NCI-H2081 treated with DMSO at 0.1 percent for 48 hours (cell line): ENCODE data around the gene ST13.
"Not testable (repeated sequence)": the region's sequence is repeated elsewhere in the genome, so short reads cannot be mapped to it uniquely, and the experiment has no call there.

Source experiments
- DNase-seq: peaks from one replicate; lab custom pipeline; 2025; lab: John Stamatoyannopoulos, UW

The ST13 gene

GRCh38 chr22:40838486-40838885 is 18.0 kb downstream of the ST13 start:
- no peak for DNase-seq

DNA sequence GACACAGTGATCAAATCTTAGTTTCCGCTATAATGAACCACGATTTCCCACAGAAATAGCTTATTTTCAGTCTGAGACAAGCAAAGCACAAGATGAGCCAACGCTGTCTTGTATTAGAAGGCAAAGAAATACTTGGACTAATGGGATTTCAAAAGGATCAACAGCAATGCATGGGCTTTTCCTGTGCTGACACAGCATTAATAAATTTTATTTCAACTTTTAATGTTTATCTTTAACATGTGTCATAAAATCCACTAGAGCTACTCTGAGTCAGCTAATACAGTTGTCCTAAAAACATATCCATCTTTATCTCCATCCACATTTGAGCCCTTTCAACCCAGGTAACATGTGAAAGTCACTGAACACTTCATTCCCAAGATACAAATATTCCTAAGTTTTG is 21.8 kb downstream of the ST13 start:
- no peak for DNase-seq

DNA sequence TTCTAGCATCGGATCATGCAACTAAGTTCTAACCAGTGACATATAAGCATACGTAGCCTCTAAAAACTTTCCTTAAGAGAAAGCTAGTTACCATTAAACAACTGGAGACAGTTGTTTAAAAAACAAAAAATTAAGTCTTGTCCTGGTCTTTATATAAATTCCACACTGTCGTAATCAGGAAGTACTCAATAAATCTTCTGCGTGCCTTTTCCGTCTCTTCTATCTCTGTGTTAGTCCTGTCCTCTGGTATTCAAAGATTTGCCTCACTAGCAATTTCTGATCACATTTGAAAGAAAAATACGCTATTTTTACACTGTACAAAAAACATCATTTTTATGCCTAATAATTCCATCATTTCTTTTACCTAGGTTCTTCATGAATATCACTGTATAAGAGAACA is 27.3 kb downstream of the ST13 start:
- DNase-seq = no peak

GRCh38 chr22:40826984-40827741 is 29.3 kb downstream of the ST13 start:
- no peak for DNase-seq

DNA sequence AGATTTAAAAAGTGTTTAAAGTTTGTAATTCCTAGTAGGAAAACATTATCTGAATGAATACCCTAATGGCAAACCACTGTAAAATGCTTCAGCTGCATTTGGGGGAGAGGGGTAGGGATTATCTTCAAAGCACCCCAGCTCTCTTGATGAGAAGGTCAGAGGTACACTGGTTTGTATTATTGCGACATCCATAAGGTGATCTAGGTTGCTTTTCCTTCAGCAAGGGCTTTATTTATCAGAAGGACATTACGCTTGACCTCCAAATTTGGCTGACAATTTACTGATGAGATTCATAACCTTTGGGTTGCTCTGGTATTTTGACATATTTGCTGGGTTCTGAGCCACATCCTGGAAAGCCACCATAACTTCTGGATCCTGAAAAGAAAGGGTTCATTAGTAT is 30.1 kb downstream of the ST13 start:
- not testable (repeated sequence) for DNase-seq

DNA sequence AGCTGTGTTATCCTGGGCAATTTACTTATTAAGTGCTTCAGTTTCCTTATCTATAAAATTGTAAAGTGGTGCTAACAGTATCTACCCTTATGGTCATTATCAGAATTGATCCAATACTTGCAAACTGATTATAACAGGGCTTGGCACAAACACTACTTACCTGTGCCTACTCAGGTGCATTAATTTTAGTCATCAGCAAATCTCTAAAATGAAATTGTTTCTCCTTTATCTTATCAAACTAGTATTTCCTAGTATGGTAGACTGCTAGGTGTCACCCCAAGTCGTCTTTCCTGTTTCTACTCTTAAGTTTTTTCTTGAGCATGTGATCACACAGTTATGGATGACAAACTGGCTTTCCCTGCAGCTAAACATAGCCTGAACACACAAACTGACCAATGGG is 33.0 kb downstream of the ST13 start:
- DNase-seq = no peak

DNA sequence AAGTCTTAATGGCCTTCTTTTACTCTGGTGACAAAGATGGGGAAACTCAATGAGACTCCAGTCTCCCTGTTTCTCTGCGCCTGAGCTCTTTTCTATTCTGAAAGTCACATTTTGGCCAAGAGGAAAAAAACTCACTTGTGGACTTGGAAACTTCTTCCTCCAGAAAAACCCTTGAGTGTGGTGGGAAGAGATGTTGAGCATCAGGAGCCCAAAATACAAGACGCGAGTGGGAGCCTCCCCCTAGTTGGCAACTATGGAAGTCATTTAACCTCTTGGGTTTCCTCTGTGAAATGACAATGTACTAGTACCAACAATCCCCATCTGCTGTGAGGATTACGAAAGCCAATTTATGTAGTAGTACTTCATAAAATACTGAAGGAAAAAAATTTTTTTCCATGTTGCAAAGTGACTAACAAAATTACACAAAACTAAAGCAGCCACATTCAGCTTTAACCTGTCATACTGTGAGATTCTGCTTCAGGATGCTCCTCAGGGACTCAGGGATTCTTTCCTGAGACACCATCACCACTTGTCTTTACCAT is 36.8 kb downstream of the ST13 start:
- no peak for DNase-seq

GRCh38 chr22:40818747-40819598 is 37.5 kb downstream of the ST13 start, which contains the start of gene SLC25A17:
Gene SLC25A17, minus strand, starts transcription at chr22:40819346. Its CDS starts 98 bp downstream, at chr22:40819248.
- peak; percentile 20 for DNase-seq

DNA sequence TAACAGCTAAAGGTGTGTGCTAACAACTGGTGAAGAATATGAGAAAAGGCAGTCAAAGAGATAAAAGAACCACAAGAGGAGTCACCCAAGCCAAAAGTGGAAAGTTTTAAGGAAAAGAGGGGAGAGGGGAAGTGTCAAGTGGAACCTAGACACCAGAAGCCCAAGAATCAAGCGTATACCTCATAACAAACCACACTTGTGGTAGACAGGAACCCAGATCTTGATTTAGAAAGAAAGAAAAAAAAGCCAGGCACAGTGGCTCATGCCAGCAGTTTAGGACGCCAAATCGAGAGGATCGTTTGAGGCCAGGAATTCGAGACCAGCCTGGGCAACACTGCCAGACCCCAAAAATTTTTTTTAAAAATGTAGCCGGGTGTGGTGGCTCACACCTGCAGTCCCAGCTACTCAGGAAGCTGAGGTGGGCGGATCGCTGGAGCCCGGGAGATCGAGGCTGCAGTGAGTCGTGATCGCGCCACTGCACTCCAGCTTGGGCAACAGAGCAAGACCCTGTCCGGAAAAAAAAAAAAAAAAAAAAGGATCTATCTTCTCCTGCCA is 38.2 kb downstream of the ST13 start:
- DNase-seq = no peak

- no peak for DNase-seq
These were observed 38.7 kb downstream of the ST13 start for GRCh38 chr22:40817737-40818136.

DNA sequence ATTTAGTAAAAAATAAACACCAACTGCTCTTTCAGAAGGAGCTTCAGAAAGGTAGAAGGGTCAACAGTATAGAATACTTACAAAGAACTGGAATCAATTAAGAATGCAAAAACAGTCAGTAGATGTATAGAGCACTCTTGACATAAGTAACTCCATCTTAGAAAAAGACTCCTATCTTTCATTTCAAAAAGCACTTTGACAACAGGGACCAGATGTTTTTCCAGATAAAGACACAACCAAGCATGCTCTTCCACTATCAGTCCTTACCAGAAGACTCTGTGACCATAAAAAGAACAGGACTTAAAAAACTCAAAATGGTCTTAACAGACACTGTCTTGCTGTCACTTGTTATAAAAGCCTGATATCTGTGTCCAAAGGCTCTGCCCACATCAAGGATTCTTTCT is 42.5 kb downstream of the ST13 start:
- DNase-seq = no peak

- DNase-seq = no peak
These were observed 48.2 kb downstream of the ST13 start for GRCh38 chr22:40808018-40808841.

DNA sequence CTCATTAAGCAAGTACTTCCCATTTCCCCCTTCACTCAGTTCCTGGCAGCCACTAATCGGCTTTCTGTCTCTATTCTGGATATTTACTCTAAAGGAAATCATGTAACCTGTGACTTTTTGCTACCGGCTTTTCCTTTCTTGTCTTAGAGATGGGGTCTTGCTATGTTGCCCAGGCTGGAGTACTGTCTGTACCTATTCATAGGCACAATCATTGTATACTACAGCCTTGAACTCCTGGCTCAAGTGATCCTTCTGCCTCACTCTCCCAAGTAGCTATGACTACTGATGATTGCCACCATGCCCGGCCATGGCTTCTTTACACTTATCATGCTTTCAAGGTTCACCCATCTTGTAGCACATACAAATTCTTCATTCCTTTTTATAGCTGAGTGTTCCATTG is 49.7 kb downstream of the ST13 start:
- DNase-seq = no peak

DNA sequence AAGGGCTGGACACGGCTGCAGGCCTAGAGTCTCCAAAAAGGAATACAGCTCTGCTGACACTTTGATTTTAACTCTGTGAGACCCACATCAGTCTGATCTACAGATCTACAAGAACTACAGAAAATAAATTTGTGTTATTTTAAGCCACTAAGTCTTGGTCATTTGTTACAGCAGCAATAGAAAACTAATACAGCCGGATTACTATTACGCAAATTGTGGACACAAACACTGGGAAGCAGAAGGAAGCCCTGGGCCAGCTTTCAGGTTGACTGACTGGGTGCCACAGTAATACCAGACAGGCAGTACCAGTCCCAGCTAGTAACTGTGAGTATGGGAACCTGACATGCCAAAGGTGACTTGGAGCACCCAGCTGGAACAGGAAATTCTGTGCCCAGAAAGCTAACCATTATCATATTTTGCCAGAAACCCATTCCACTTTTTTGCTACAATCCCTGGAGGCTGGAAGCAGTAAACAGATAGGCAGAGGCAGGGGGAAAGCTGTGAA is 50.7 kb downstream of the ST13 start:
- DNase-seq = no peak

- DNase-seq = no peak
These were observed 51.2 kb downstream of the ST13 start for GRCh38 chr22:40805239-40805638.

GRCh38 chr22:40803321-40803720 is 53.1 kb downstream of the ST13 start:
- DNase-seq = no peak

DNA sequence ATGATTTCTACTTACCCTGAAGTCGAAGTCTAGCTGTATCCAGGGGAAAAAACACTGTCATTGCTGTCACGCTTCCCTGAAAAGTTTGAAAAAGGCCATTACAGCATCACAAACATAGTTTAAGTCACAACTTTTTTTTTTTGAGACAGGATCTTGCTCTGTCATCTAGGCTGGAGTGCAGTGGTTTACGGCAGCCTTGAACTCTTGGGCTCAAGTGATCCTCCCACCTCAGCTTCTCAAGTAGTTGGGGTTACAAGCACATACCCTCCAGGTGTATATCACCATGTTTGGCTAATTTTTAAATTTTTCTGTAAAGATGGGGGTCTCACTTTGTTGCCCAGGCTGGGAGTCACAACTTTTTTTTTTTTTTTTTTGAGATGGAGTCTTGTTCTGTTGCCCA is 57.4 kb downstream of the ST13 start:
- DNase-seq = no peak

DNA sequence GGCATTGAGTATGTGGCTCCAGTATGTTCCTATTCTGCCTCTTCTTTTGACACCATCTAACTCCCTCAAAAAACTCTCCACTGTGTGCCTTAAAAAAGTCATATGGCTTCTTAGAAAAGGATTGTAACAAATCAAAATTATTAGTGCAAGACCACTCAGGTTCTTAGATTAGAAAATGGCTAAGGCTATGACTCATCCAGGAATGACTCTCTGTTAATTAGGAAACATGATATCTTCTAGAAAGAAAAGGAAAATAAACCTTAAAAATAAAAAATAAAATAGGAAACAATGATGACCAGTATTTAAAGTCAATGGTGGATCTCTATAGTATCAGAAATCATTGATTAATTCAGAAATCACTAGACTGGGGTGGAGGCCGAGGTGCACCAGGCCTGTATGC is 59.0 kb downstream of the ST13 start:
- no peak for DNase-seq

- DNase-seq = no peak
These were observed 64.0 kb downstream of the ST13 start for GRCh38 chr22:40792451-40792850.

GRCh38 chr22:40791241-40791640 is 65.2 kb downstream of the ST13 start:
- DNase-seq = no peak

DNA sequence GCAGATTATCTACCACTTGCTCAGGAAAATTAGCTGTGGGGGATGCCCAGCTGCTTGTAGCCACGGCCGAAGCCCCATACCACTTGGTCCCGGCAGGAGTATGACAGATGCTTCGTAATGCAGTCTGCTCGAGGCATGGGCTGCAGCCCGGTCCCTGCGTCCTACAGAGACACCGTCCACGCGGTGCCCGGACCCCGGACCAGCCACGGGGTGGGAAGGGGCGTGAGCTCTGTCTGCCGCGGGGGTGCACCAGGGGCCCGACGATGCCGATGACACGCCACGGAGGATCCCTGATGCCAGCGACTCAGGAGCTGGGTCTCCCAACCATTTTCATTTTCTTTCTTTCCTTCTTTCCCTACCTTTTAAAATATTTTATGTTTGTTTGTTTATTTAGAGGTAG is 67.3 kb downstream of the ST13 start:
- DNase-seq = no peak

DNA sequence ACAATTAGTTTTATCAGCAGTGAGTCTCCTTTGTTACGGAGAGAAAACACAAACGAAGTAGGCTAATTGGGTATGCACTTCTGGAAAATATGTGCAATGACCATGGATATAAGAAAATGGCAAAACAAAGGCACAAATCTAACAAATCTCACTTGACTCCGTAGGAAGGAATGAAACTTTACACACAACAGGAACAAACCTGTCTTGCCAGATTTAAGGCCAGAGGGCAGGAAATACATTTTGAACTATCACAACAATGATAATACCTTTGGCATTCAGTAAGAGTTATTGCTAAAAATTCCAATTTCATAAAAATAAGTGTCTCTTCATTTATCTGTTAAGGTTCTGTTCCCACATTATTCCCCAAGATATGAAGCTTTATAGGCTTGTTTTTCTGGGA is 73.9 kb downstream of the ST13 start:
- DNase-seq = no peak
